Neural progenitor cell (in vitro differentiated cells): ENCODE results near the gene OBSL1.

Experiments
- EZH2 ChIP-seq: fragments of 200-600 bp; sonication (generic); IDR thresholded peaks from 2 replicates; pipeline ENCODE4 v1.6.1; 2017; ENCODE audit warnings: antibody characterized with exemption, mild to moderate bottlenecking, moderate library complexity
- TF ChIP-seq, protein P1 (sequence below): fragments of 200-600 bp; sonication (generic); IDR thresholded peaks from 2 replicates; pipeline ENCODE4 v1.5.1; 2017; ENCODE audit warnings: antibody characterized with exemption, mild to moderate bottlenecking

DNA sequence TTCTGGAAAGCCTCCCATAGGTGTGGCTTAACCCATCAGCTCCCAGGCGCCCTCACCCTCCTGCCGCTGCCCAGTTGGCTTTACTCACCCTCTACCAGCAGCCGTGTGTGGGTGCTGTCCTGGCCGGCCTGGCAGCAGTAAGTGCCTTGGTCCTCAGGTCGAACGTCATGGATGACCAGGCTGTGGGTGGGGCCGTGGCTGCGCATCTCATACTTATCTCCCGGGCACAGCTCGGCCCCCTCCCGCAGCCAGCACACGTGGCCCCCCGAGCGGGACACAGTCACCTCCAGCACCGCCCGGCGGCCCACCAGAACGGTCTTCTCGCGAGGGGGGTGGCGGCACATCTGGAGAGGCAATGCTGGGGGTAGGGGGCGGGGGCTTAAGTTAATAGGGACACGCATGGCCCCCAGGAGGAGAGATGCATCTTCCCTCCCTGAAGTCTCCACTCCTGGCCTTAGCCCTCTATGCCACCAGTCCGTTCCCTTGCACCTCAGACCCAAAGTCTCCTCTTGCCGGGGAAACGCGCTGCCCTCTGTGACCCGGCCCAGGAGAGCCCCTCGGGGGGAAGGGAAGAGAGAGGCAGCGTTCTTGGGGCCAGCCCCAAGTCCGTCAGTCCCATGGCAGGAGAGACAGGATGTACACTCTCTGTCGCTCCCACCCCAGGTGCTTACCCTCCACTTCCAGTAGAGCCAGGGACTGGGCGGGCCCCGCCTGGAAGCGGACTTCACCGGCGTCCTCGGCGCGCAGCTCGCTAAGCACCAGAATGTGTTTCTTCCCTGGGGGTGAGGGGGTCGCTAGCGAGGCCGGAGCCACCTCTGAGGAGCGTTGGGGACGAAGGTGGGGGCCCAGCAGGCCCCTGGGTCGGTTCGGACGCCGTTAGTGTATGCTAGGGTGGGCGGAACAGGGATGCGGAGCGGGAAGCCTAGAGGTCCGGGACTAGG lies 19.6 kb downstream of the OBSL1 start:
- TF ChIP-seq, protein P1, sequence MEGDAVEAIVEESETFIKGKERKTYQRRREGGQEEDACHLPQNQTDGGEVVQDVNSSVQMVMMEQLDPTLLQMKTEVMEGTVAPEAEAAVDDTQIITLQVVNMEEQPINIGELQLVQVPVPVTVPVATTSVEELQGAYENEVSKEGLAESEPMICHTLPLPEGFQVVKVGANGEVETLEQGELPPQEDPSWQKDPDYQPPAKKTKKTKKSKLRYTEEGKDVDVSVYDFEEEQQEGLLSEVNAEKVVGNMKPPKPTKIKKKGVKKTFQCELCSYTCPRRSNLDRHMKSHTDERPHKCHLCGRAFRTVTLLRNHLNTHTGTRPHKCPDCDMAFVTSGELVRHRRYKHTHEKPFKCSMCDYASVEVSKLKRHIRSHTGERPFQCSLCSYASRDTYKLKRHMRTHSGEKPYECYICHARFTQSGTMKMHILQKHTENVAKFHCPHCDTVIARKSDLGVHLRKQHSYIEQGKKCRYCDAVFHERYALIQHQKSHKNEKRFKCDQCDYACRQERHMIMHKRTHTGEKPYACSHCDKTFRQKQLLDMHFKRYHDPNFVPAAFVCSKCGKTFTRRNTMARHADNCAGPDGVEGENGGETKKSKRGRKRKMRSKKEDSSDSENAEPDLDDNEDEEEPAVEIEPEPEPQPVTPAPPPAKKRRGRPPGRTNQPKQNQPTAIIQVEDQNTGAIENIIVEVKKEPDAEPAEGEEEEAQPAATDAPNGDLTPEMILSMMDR: no peak
- no peak for TF ChIP-seq EZH2
